CD4-positive, alpha-beta T cell treated with Interferon gamma for 1 hour (primary cell): ENCODE results near the gene ZNF609.

Experiments
- DNase-seq: peaks from one replicate; pipeline ENCODE4 v3.0.0-alpha.2; 2020

ZNF609 gene

DNA sequence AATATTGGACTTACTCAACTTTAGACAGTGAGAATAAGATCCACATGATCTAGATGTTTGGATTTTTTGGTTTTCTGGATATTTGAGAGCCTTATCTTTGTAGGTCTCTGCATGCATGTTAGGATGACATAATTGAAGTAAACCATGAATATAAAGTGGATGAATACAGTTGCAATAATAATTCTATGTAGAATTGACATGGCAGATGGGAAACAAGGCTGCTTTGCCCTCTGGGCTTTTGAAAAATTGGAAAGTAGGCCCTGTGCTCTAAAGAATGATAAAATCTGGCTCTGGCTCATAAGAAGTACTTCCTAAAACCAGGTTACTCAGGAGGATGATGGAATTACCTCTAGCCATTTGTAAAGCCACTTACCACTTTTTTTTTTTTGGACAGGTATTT, 86.9 kb downstream of the ZNF609 start:
- DNase-seq, result no peak

GRCh38 chr15:64548235-64548634, 87.9 kb downstream of the ZNF609 start:
- DNase-seq, result no peak

- DNase-seq, result no peak
These were observed 89.5 kb downstream of the ZNF609 start for GRCh38 chr15:64549860-64550259.

- DNase-seq, result no peak
These were observed 92.0 kb downstream of the ZNF609 start for GRCh38 chr15:64552281-64552948.

DNA sequence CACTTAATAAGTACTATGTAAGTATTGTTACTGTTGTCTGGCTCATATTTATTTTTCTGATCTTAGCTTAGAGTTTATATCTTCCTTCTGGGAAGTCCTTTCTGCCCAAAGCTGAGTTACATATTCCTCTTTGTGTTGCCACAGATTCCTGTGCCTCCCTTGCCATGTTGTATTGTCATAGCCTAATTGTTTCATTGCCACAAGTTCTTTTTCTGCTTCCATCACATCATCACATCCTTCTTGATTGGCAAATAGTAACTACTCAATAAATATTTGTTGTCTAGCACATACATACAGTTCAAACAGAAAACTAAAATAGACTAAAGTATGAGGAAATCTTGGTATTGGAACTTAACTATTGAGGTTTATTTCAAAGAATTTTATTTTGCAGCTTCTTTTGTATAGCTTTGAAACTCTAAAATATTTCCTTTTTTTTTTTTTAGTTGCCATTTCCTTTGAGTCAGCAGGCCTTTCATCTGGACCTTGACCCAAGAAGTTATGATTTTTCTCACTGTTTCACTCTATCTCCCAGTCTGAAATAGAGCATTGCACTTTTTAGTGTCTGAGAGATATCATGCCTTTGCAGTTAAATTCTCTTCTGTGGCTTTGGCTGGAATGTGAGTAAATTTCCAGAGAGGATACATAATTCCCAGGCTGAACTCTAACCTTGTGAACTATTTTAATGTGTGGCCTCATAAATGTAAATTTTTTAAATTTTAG, 98.2 kb downstream of the ZNF609 start:
- DNase-seq, result no peak

DNA sequence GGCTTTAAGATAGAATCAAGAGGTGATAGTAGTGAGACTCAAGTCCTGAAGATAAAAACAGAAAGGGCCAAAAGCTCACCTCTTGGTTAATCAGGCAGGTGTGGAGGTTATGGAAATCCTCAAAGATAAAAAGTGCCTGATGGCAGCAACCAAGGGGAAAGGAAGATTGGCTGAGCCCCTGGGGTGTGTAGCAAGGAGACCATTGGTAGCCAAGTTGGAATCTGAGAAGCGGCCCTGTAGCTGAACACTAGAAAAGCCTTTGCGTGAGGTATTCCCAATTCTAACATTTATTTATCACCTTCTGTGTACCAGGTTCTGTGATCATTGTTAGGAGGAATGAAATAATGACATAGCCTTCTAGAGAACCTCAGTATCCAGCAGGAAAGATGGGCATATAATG, 98.9 kb downstream of the ZNF609 start:
- no peak for DNase-seq

DNA sequence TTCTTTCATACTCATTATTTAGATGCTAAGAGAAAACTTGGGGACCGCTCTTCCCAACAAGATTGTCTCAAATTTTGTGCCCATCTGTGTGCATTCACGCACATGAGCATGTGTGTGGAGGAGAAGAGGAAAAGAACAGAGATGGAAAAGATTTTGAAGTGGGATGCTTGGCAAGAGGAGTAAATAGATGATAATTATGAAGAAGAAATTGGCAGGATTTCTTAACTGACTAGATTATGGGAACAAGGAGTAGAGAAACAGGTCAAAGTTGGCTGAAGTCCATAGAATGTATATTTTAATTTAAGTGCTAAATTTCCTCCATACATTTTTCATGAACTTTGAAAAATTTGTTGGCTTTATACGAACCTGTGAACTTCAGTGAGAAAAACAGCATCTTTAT, 100.1 kb downstream of the ZNF609 start:
- DNase-seq, result no peak

DNA sequence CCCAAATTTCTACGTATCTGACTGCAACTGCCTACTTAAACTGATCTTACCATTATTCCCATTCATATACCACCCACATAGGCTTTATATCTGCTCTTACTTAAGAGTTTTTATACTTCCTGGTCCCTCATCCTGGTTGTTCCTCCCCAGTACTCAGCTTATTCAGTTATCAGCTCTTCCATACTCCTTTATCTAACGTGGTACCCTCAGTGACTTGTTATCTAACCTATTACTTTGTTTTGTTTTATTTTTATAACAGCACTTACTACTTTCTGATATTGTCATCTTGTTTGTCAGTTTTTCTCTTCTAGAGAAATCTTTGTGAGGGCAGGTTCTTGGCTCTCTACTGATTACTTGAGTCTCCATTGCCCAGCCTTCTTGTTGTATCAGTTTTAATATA, 100.6 kb downstream of the ZNF609 start:
- DNase-seq, result no peak

- no peak for DNase-seq
These were observed 101.7 kb downstream of the ZNF609 start for GRCh38 chr15:64562003-64562640.

- no peak for DNase-seq
These were observed 105.7 kb downstream of the ZNF609 start for GRCh38 chr15:64566102-64566501.

GRCh38 chr15:64566629-64567427, 106.5 kb downstream of the ZNF609 start:
- DNase-seq, result no peak

- DNase-seq, result no peak
These were observed 108.4 kb downstream of the ZNF609 start for GRCh38 chr15:64568765-64569164.

GRCh38 chr15:64571857-64572291, 111.5 kb downstream of the ZNF609 start:
- DNase-seq, result no peak

DNA sequence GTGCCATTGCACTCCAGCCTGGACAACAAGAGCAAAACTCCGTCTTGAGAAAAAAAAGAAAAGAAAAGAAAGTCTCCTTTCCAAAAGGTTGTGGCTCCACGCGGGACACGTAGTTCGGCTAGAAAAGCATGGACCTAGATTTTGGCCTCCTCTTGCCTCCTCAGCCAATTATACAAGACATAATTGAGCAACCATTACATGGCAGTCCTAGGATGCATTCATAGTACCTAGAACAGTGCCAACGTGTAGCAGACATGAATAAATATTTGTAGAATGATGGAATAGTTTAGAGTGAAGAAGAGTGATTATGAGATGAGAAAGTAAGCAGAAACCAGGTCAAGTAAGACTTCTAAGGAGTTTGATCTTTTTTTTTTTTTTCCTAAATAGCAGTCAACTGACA, 112.5 kb downstream of the ZNF609 start:
- DNase-seq, result no peak

GRCh38 chr15:64574301-64575017, 114.1 kb downstream of the ZNF609 start:
- DNase-seq, result no peak

DNA sequence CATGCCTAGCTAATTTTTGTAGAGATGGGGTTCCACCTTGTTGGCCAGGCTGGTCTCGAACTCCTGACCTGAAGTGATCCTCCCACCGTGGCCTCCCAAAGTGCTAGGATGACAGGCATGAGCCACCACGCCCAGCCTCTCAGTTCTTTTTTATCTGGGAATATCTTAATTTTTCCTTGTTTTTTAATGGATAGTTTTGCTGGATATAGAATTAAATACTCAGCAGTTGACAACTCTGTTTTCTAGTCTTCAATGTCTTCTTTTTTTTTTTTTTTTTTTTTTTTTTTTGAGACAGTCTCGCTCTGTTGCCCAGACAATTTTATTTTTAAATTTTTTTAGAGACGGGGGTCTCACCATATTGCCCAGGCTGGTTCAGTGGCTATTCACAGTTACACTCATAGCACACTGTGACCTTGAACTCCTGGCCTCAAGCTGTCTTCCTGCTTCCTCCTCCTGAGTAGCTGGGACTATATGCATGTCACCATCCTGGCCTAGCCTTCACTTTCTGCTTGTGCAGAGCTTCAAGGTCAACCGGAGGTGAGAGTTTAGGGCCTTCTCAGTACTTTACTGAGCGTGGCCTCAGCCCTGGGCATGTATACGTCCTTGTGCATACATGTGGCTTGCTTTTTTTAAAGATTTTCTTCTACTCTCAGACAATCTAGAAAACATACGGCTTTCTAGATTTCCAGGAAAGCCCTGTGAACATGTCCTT, 120.5 kb downstream of the ZNF609 start:
- no peak for DNase-seq

DNA sequence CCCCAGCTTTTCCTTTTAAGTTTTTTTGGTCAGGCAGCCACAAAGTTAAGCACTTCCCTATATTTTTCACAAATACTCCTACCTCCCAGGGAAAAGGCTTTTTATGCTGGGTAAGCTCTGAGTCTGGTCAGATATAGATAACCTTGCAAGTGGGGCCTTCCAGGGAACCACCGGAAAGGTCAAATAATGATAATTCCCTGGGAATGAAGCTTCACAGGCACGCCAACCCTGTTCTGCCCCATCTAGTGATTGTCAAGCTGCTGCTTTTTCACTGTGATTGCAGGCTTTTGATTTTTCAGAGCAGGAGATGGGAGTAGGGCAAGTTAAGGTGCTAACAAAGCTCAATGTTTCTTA, 121.0 kb downstream of the ZNF609 start:
- DNase-seq, result no peak

DNA sequence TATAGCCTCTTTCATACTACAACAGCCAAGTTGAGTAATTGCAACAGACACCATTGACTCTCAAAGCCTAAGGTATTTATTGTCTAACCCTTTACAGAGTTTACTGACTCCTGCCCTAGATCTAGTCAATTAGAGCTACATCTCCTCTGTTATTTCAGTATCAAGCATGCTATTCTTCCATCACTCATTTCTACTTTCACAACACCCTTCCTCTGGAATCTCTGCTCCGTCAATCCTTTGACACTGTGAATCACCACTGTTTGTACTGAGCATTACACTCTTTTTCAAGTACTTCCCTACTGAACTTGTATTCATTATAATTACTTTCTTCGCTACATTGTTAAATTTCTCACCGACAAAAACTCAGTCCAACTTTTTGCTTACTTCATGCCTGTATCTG, 121.8 kb downstream of the ZNF609 start:
- DNase-seq, result no peak

DNA sequence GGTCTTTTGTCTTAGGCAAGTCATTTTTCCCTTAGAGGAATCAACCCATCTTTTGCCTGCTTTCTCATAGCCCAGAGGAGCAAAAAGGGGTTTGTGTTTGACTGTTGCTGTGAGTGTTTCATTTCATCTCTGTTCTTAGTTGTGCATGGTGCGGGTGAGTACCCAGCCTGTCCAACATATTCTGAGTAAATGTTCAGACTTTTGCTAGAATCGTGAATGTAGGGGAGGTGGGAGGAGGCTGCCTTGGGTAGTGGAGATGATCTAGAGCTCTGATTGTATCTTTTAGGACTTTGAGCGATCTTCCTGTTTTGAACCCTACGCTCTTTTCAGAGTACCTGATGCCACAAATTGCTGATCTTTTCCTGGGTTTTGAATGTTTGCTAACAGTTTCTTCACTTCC, 123.1 kb downstream of the ZNF609 start:
- no peak for DNase-seq

DNA sequence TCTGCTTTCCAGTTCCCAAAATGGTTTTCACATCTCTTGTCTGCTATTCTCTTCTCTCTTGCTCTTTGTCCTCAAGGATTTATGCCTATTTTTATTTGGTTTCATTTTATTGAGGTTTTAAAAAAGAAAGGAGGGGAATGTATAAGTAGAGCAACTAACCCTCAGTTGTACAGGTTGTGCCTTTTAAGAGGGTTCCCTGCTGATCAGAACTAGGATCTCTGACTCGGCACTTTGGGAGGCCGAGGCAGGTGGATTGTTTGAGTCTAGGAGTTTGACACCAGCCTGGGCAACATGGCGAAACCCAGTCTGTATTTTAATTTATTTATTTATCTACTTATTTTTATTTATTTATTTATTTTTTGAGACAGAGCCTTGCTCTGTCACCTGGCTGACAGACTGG, 123.6 kb downstream of the ZNF609 start:
- DNase-seq, result no peak

GRCh38 chr15:64586259-64586870, 126.0 kb downstream of the ZNF609 start:
- no peak for DNase-seq

GRCh38 chr15:64586984-64587383, 126.6 kb downstream of the ZNF609 start:
- no peak for DNase-seq
